ENCODE results near the gene SLC12A5. TPM values are rescaled to one million over a fixed set of nuclear protein-coding genes. Genes with fewer than 3 reads are reported as not detected.

The SLC12A5 gene
- total RNA-seq, 4 donors from 2014 or later: not detected

- ATAC-seq: no peak
- Histone ChIP-seq H3K4me3 (no peak overlapping the region), H3K27ac (no peak overlapping the region), H3K4me1 (peaks cover 0 to 11% of the 10 kb centered on the region in 2 donors), H3K27me3 (no peaks in the 10 kb centered on the region), H3K36me3 (peaks cover 5 to 94% of the 10 kb centered on the region in 2 donors), H3K9me3 (no peaks in the 10 kb centered on the region)
- in situ Hi-C loops (cut with MboI; ENCODE audit: low sequenced_read_pairs in 4 of 4): no loop called here
- intact Hi-C loops (cut with DNase I; ENCODE audit: low total_unique reads): no loop called here
- TF ChIP-seq POLR2A (IDR thresholded peaks at IDR 0.05): no peak
- TF ChIP-seq, protein P1, sequence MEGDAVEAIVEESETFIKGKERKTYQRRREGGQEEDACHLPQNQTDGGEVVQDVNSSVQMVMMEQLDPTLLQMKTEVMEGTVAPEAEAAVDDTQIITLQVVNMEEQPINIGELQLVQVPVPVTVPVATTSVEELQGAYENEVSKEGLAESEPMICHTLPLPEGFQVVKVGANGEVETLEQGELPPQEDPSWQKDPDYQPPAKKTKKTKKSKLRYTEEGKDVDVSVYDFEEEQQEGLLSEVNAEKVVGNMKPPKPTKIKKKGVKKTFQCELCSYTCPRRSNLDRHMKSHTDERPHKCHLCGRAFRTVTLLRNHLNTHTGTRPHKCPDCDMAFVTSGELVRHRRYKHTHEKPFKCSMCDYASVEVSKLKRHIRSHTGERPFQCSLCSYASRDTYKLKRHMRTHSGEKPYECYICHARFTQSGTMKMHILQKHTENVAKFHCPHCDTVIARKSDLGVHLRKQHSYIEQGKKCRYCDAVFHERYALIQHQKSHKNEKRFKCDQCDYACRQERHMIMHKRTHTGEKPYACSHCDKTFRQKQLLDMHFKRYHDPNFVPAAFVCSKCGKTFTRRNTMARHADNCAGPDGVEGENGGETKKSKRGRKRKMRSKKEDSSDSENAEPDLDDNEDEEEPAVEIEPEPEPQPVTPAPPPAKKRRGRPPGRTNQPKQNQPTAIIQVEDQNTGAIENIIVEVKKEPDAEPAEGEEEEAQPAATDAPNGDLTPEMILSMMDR (IDR thresholded peaks at IDR 0.05 in 4 of 5, conservative IDR thresholded peaks at IDR 0.05 in 1 of 5): no peak
- no peak for DNase-seq
Measured at GRCh38 chr20:46065691-46066090, 36.7 kb downstream of the SLC12A5 start.

- intact Hi-C loops (cut with DNase I; ENCODE audit: low total_unique reads): no loop called here
- Histone ChIP-seq H3K4me1 (peaks cover 23 to 24% of the 10 kb centered on the region in 2 donors), H3K27me3 (no peaks in the 10 kb centered on the region), H3K9me3 (no peaks in the 10 kb centered on the region), H3K27ac (no peak overlapping the region), H3K4me3 (no peak overlapping the region), H3K36me3 (peaks cover 5 to 59% of the 10 kb centered on the region in 2 donors)
- in situ Hi-C loops (cut with MboI; ENCODE audit: low sequenced_read_pairs in 4 of 4): no loop called here
- DNase-seq (no peak), ATAC-seq (no peak)
- no peak for TF ChIP-seq POLR2A (IDR thresholded peaks at IDR 0.05)
- TF ChIP-seq, protein P1 (IDR thresholded peaks at IDR 0.05 in 4 of 5, conservative IDR thresholded peaks at IDR 0.05 in 1 of 5): no peak
Measured at GRCh38 chr20:46070215-46070900, 41.3 kb downstream of the SLC12A5 start.

GRCh38 chr20:46071573-46071972 lies 42.6 kb downstream of the SLC12A5 start:
- ATAC-seq (no peak), DNase-seq (no peak)
- H3K36me3 ChIP-seq: peaks cover 4 to 47% of the 10 kb centered on the region in 2 donors
- intact Hi-C loops (cut with DNase I; ENCODE audit: low total_unique reads) (no loop called here), in situ Hi-C loops (cut with MboI; ENCODE audit: low sequenced_read_pairs in 4 of 4) (no loop called here)
- H3K27me3 ChIP-seq: no peaks in the 10 kb centered on the region
- H3K4me3 ChIP-seq: no peak overlapping the region
- H3K9me3 ChIP-seq: no peaks in the 10 kb centered on the region
- peaks cover 33 to 35% of the 10 kb centered on the region in 2 donors for H3K4me1 ChIP-seq
- TF ChIP-seq, protein P1 (IDR thresholded peaks at IDR 0.05 in 4 of 5, conservative IDR thresholded peaks at IDR 0.05 in 1 of 5): no peak
- TF ChIP-seq POLR2A (IDR thresholded peaks at IDR 0.05): no peak
- H3K27ac ChIP-seq: no peak overlapping the region

GRCh38 chr20:46073024-46073423 lies 44.0 kb downstream of the SLC12A5 start:
- Histone ChIP-seq H3K27ac (no peak overlapping the region), H3K4me1 (peaks cover 40 to 47% of the 10 kb centered on the region in 2 donors), H3K9me3 (no peaks in the 10 kb centered on the region), H3K36me3 (peaks cover 0 to 33% of the 10 kb centered on the region in 2 donors), H3K27me3 (no peaks in the 10 kb centered on the region), H3K4me3 (no peak overlapping the region)
- intact Hi-C loops (cut with DNase I; ENCODE audit: low total_unique reads): no loop called here
- TF ChIP-seq, protein P1 (IDR thresholded peaks at IDR 0.05 in 4 of 5, conservative IDR thresholded peaks at IDR 0.05 in 1 of 5): no peak
- TF ChIP-seq POLR2A (IDR thresholded peaks at IDR 0.05): no peak
- DNase-seq: no peak
- ATAC-seq: no peak
- in situ Hi-C loops (cut with MboI; ENCODE audit: low sequenced_read_pairs in 4 of 4): no loop called here

All from gastrocnemius medialis (tissue), 4 donors.